Loucy (cell line): Measurements from ENCODE around the gene VSTM2B.

Source experiments
- H2AFZ ChIP-seq: fragments of 200-600 bp; sonication (generic); 2 replicates; pipeline ENCODE4 v1.6.0; 2016; ENCODE audit warnings: antibody characterized with exemption, mild to moderate bottlenecking, low read length, moderate library complexity
- H3F3A ChIP-seq: fragments of 200-600 bp; 2 replicates; pipeline ENCODE4 v1.6.0; 2016; ENCODE audit warnings: antibody characterized with exemption, low read depth, mild to moderate bottlenecking
- H3K27me3 ChIP-seq: fragments of 200-600 bp; sonication (generic); 2 replicates; pipeline ENCODE4 v1.6.1; 2014; ENCODE audit warnings: low read length, mild to moderate bottlenecking; ENCODE audit not compliant: insufficient read depth, poor library complexity, severe bottlenecking
- H3K36me3 ChIP-seq: fragments of 200-600 bp; sonication (generic); 2 replicates; pipeline ENCODE4 v1.6.1; 2016; ENCODE audit warnings: low read length; ENCODE audit not compliant: insufficient read depth
- H3K4me1 ChIP-seq: fragments of 200-600 bp; sonication (generic); 2 replicates; pipeline ENCODE4 v1.5.1; 2014; ENCODE audit warnings: low read length, mild to moderate bottlenecking; ENCODE audit not compliant: insufficient read depth, poor library complexity, severe bottlenecking
- H3K4me2 ChIP-seq: fragments of 200-600 bp; sonication (generic); 2 replicates; pipeline ENCODE4 v1.6.0; 2014; ENCODE audit warnings: antibody characterized with exemption, low read length, low read depth, mild to moderate bottlenecking; ENCODE audit not compliant: poor library complexity, severe bottlenecking
- H3K4me3 ChIP-seq: fragments of 200-600 bp; sonication (generic); 2 replicates; pipeline ENCODE4 v1.5.1; 2014; ENCODE audit warnings: low read length, mild to moderate bottlenecking, mixed read lengths; ENCODE audit not compliant: poor library complexity, severe bottlenecking
- H3K79me2 ChIP-seq: fragments of 200-600 bp; sonication (generic); 2 replicates; pipeline ENCODE4 v1.6.1; 2014; ENCODE audit warnings: low read length; ENCODE audit not compliant: insufficient read depth
- H3K9ac ChIP-seq: fragments of 200-600 bp; sonication (generic); 2 replicates; pipeline ENCODE4 v1.6.0; 2014; ENCODE audit warnings: mild to moderate bottlenecking, low read depth, low read length, moderate library complexity; ENCODE audit not compliant: poor library complexity, severe bottlenecking
- H3K9me2 ChIP-seq: fragments of 200-600 bp; sonication (generic); replicated peaks from 2 replicates; pipeline ENCODE4 v1.6.1; 2016; ENCODE audit warnings: low read depth, low read length, mixed read lengths
- H3K9me3 ChIP-seq: fragments of 200-600 bp; sonication (generic); 2 replicates; pipeline ENCODE4 v1.6.1; 2014; ENCODE audit warnings: mild to moderate bottlenecking, antibody characterized with exemption, low read length, low read depth; ENCODE audit not compliant: insufficient read depth
- H4K20me1 ChIP-seq: fragments of 200-600 bp; sonication (generic); 2 replicates; pipeline ENCODE4 v1.6.0; 2014; ENCODE audit warnings: antibody characterized with exemption, low read length, mild to moderate bottlenecking; ENCODE audit not compliant: insufficient read depth, poor library complexity, severe bottlenecking
- EZH2phosphoT487 ChIP-seq: fragments of 200-600 bp; IDR thresholded peaks from 2 replicates; pipeline ENCODE4 v1.6.1; 2018; ENCODE audit warnings: antibody characterized with exemption, mild to moderate bottlenecking, moderate library complexity, borderline replicate concordance
- TF ChIP-seq, protein P1 (sequence below): fragments of 200-600 bp; sonication (generic); conservative IDR thresholded peaks from 2 replicates; pipeline ENCODE4 v1.5.1; 2014; ENCODE audit warnings: mild to moderate bottlenecking, antibody characterized with exemption, low read length

The VSTM2B gene

DNA sequence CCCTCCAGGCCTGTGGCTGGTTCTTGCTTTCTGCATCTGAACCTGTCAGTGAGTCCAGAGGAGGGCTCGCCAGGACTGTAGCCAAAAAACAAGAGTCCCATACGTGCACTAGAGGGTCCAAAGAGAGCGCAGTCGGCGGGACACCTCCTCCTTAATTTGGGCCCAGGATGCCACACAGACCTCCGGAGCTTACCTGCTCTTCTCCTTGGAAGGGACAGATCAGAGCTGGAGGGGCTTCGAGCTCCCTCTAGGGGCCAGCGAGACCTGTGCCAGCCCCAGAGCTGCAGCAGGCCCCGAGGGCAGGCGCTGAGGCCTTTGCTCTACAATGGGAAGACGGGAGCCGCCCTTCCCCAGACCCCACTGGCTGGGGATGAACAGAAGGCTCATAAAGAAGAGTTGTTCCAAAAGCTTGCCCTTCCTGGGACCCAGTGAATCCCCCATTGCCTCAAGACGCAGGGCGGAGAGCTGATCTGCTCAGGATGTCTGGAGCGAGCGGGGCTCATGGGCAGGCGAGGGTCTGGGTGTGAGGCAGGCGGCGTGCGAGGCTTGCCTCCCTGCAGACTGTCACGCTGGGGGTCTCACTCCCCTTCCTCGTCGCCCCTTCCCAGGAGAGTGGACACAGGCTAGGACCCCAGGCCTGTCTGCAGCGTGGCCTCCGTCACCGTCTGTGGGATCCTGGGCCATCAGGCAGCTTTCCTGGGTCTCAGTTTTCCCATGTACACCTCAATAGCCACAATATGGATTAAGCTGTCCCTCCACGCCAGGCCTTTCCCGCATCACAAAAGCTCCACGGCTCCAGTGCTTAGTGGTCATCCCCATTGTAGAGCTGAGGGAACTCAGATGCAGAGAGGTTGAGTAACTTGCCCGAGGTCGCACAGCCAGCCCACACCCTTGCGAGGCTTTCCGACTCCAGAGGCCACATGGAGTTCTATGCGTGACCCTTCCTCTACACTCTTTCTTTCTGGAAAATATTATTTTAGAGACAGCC, 46.9 kb upstream of the VSTM2B start:
- Histone ChIP-seq H3K4me1 (no peaks in the 10 kb centered on the region), H3K4me2 (no peak overlapping the region), H3K27me3 (no peaks in the 10 kb centered on the region), H3K79me2 (no peaks in the 10 kb centered on the region), H3K9me3 (peaks cover 9% of the 10 kb centered on the region; the same call in 1 of the 2 replicates), H4K20me1 (no peaks in the 10 kb centered on the region), H3F3A (no peaks in the 10 kb centered on the region), H3K9ac (no peak overlapping the region), H3K4me3 (no peak overlapping the region), H2AFZ (no peak overlapping the region), H3K9me2 (no peaks in the 10 kb centered on the region), H3K36me3 (no peaks in the 10 kb centered on the region)
- TF ChIP-seq, protein P1, sequence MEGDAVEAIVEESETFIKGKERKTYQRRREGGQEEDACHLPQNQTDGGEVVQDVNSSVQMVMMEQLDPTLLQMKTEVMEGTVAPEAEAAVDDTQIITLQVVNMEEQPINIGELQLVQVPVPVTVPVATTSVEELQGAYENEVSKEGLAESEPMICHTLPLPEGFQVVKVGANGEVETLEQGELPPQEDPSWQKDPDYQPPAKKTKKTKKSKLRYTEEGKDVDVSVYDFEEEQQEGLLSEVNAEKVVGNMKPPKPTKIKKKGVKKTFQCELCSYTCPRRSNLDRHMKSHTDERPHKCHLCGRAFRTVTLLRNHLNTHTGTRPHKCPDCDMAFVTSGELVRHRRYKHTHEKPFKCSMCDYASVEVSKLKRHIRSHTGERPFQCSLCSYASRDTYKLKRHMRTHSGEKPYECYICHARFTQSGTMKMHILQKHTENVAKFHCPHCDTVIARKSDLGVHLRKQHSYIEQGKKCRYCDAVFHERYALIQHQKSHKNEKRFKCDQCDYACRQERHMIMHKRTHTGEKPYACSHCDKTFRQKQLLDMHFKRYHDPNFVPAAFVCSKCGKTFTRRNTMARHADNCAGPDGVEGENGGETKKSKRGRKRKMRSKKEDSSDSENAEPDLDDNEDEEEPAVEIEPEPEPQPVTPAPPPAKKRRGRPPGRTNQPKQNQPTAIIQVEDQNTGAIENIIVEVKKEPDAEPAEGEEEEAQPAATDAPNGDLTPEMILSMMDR, result no peak
- no peak for TF ChIP-seq EZH2phosphoT487

DNA sequence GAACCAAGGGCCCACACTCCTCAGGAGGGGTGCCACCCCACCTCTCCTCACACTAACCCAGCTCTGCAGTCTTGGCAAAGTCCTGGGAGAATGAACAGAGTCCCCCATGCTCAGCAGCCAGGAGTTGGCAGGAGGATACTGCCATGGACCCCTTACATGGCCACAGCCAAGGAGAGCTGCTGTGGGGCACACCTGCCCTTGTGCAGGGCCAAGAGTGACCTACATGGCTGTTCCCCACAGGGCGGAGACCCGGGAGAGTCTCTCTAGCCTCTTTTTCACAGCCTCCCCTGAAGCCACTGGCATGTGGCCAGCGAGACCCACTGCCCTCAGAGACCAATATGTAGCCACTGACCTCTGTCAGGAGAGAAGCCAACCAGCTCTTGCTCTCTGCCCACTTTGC, 45.9 kb upstream of the VSTM2B start:
- Histone ChIP-seq H3K79me2 (no peaks in the 10 kb centered on the region), H3K4me1 (no peaks in the 10 kb centered on the region), H3K9ac (no peak overlapping the region), H3K4me2 (no peak overlapping the region), H3K27me3 (no peaks in the 10 kb centered on the region), H2AFZ (no peak overlapping the region), H4K20me1 (no peaks in the 10 kb centered on the region), H3K9me3 (peaks cover 9% of the 10 kb centered on the region; the same call in 1 of the 2 replicates), H3K36me3 (no peaks in the 10 kb centered on the region), H3K4me3 (no peak overlapping the region), H3K9me2 (no peaks in the 10 kb centered on the region), H3F3A (no peaks in the 10 kb centered on the region)
- TF ChIP-seq EZH2phosphoT487, result no peak
- TF ChIP-seq, protein P1, result no peak

DNA sequence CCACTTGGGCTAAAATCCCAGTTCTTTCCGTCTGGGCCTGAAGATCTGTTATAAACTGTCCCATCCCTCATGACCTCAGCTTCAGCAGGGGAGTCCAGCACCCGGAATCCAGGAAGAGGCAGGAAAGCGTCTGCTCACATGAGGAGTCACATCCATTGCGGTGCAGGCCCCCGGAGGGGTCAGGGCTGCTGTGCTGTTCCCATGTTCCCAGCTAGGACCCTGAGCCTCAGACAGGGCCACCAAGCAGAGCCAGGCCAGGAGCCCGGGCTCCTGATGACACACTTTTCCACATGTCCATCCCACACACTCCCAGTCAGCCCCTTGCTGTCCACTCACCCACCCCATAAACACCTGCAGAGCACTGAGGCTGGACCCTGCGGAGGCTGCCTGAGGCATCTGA, 45.3 kb upstream of the VSTM2B start:
- Histone ChIP-seq H3K4me2 (no peak overlapping the region), H3K4me3 (no peak overlapping the region), H3K79me2 (no peaks in the 10 kb centered on the region)

More for the DNA sequence above, 45.3 kb upstream of the VSTM2B start:
- no peak overlapping the region for H3K9ac ChIP-seq
- no peaks in the 10 kb centered on the region for H3K36me3 ChIP-seq
- TF ChIP-seq EZH2phosphoT487, result no peak
- TF ChIP-seq, protein P1, result no peak
- no peaks in the 10 kb centered on the region for H3F3A ChIP-seq
- no peaks in the 10 kb centered on the region for H3K27me3 ChIP-seq
- H3K4me1 ChIP-seq, result no peaks in the 10 kb centered on the region
- no peaks in the 10 kb centered on the region for H4K20me1 ChIP-seq
- H3K9me2 ChIP-seq, result no peaks in the 10 kb centered on the region
- H2AFZ ChIP-seq, result no peak overlapping the region
- peaks cover 12% of the 10 kb centered on the region; the same call in 1 of the 2 replicates for H3K9me3 ChIP-seq
